GM21737 (cell line): ENCODE data around the gene MEI4.
"Not testable (repeated sequence)": the region's sequence is repeated elsewhere in the genome, so short reads cannot be mapped to it uniquely, and the experiment has no call there.

Source experiments
- ATAC-seq: cut with Tn5 transposase; IDR thresholded peaks from one replicate; pipeline ENCODE4 v1.9.1; 2021; ENCODE audit warnings: mild to moderate bottlenecking, moderate library complexity; ENCODE audit not compliant: unreplicated experiment

MEI4 gene, protein sequence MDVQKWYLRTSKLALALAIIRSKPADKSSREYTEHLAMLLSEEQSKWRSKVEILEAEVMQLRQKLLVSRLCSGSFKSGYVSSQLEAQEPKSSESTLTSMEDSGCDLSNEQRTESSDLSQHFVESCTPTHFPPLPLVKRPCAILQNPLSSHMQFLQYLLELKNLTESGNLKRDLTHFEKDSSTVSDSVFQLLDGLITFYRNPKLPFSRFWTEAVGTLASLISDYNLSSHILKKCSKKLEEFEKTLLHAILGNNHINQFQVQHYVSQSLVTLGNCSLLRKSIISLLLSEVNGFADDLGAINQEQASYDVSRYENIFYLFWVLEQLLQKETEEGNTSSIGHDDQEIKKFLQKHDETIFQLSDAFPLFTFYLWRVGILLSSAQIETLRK

DNA sequence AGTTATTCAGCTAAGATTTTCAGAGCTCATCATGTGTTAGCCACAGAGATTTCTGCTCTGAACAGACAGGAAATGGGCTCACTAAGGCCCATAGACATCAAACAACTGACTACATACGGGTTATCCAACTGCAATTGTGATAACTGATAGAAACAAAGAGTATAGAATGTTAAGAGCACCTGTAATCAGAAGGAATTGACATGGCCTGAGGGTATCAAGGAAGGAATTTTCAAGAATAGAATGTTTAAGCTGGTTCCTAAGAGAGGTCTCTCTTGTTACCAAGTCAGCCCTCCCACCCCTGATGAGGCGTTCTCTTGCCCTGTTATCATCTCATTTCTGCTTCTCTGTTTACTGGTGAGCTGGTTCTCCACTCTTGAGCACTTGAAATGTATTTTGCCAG lies at the start of gene MEI4:
Gene MEI4, plus strand, starts transcription at position 301 of the 400 bp plus-strand sequence. CDS start 37,633 bp downstream, outside the sequence.
- ATAC-seq, result no peak

DNA sequence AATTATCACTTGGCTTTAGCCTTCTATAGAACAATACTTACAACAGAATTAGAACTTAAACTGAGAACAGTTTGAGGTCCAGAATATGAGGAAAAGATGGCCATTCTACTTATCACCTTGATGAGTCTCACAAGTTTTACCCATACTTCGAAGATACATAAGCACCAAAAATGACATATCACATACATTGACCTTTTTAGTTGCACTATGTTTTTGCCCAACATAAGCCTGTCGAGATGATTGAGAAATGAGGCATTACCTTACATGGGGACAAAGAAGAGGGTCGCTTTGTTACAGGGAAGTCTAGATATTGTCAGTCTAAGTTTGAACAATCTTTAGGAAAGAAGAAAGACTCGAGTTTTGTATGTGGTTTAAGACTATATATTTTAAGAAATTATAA lies 48.4 kb upstream of the MEI4 start:
- ATAC-seq, result no peak

DNA sequence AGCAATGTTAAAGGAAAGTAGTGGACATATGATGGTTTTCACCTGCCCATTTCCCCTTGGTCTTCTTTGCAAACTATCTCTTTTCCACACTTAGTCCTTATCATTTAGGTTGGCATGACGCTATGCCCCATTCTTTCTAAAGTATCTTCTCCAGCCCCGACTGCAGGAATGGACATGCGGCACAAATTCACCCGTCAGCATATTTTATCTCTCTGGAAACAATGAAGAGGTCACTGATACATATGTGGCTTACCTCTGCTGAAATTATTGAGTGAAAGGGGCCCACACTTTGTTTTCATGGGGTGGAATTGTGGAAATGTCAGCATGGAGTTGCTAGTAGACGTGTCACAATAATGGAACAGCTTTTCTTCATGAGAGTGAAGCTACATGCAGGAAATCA lies 45.8 kb upstream of the MEI4 start:
- no peak for ATAC-seq

DNA sequence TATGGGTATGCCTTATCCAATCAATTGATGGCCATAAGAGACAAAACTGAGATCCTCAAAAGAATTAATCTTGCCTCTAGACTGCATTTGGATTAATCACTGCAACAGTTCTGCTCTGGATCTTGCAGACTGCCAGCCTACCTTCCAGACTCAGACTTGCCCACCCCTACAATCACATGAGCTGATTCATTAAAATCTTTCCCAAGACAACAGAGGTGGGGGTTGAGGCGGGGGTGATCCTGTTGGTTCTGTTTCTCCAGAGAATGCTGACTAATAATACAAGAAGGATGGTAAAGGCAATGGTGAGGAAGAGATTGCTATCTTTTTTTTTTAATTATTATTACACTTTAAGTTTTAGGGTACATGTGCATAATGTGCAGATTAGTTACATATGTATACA lies 43.7 kb upstream of the MEI4 start:
- no peak for ATAC-seq

DNA sequence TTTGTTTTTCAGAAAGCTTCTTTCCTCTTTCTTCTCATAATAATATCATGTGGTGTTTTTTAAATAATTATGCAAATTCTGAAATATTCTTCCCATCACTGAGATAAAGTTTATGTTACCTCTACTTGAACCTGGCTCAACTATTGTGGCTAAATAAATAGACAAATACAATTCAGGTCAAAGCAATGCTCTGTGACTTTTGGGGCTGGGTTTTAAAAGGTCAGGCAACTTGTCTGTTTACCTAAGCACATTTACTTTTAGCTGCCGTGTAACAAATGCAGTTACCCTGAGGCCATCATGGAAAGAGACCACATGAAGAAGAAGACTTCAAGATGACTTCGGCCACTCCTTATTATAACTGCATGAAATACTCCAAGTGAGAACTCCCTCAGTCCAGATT lies 33.7 kb upstream of the MEI4 start:
- ATAC-seq, result no peak

DNA sequence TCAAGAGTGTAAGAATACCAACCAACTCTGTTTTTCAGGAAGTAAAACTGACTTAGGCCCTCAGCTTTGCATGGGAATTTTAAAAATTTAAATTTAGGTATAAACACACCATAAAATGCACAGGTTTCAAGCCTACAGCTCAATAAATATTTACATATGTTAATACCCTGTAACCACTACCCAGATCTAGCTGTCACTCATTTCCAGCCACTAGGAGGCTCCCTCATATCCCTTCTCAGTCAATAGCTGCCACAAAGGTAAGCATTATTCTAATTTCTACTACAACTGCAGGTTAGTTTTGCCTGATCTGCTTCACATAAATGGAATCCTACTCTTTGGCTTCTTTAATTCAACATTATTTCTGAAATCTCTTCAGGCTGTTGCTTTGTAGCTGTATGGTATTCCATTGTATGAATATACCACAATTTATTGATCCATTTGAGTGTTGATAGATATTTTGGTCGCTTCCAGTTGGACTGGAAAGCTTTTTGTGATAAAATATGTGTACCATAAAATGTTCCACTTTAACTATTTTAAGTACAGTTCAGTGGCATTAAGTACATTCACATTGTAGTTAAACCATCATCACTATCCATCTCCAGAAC lies 32.5 kb upstream of the MEI4 start:
- ATAC-seq, result no peak

DNA sequence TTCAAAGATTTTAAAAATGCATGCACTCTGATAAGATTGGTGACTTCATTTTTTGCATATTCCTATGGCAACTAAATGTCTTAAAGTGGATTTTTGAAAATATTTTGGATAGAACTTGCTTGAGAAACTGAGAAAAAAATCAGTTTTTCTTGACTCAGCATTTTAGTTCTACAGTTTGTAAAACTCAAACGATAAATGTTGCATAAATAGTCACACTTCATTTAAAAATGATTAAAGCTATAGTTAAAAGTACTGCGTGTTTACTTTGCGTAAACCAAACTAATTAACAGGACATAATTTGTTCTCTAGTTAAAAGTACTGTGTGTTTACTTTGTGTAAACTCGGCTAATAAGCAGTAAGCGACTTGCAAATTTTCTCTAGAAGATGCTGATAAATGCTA lies 28.3 kb upstream of the MEI4 start:
- ATAC-seq, result no peak

DNA sequence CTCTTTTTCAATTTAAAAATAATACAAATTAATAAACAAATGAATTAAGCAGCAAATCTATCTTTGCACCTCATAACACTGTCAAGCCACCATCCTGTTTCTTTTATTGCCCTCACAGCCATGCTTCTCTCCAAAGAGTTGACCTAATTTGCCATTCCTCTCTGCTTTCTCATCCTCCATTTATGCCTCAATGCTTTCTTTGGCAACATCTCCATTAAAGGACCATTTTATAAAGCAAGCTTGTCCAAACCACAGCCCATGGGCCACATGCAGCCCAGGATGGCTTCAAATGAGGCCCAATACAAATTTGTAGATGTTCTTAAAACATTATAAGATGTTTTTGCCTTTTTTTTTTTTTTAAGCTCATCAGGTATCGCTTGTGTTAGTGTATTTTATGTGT lies 26.4 kb upstream of the MEI4 start:
- ATAC-seq, result no peak

DNA sequence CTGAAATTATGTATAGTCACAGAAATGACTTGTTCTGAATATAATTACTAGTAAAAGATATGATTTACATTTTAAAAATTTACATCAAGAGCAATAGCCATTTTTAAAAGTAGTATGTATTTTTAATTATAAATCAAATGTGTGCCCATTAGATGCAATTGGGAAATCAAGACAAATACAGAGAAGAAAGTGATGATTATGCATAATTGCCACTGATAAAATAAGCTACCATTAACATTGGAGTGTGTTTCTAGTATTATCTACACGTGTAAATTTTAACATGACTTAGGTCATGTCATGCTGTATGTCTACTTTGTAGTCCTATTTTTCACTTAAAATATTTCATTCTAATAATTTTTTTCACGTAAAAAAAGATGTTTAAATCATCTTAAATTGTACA lies 22.8 kb upstream of the MEI4 start:
- ATAC-seq, result no peak

DNA sequence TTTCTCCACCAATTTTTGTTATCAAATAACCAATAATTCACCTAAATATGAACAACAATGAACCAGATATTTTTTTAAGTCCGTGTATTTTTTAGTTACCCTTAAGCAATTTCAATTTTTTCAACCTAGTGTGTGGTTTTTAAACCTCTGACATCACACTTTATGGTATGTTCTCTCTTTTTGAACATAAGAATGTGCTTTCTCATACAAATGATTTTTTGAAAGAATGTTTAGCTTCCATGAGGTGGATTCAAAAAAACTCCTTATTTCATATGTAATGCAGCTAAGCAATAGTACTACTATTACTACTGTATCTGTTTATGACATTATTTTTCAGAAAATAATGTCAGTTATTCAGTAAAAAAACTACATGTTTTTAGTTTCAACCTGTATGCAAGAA lies 19.4 kb upstream of the MEI4 start:
- ATAC-seq, result no peak

DNA sequence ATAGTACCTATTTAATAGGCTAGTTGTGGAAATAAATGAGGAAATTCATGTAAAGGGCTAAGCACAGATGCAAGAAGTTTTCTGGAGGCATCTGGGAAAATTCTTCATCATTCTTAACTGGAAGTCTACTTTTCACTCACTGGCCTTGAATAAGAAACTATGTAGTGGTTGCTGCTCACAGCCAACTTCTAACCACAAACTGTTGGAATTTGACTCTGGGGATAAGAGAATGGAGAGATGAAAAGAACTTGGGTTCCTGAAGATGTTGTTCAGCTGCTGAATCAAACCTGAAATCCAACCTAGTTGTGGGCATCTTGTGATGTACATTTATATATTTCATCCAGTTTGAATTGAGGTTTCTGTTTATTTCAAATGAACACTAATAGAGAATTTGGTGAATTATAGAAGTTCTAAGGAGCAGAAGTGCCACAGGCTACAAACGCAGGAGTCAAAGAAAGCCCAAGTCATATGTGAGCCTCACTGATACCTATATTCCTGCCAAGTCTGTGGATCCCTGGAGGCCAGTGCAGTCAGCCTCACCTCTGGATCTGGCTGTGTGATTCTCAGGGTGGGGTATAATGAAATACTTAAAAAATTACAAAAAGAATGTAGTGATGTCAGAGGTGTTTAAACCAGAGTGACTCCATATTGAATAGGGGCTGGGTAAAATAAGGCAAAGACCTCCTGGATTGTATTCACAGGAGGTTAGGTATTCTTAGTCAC lies 18.7 kb upstream of the MEI4 start:
- no peak for ATAC-seq

DNA sequence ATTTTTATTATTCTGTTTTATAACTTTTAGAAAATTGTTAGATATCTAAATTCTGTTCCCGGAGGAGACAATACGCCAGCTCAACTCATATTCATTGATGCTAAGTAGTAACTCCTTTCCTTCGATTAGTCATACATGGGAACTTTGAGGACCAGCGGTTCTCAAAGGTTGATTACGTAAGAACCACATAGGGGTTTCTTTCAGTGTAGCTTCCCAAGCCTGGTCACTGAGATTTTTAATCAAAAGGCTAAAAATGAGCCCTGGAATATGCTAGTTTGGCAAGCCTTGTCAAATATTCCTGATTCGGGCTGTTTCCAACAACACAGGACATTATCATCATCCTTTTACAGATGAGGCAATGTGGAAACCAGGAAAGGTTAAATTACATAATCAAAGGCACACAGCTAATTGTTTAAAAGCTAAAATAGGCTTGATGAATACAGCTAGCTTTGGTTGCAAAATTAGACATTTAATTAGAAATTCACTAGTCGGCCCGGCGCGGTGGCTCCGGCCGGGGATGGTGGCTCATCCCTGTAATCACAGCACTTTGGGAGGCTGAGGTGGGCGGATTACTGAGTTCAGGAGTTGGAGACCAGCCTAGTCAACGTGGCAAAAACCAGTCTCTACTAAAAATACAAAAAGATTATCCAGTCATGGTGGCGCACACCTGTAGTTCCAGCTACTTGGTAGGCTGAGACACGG lies 14.6 kb upstream of the MEI4 start:
- no peak for ATAC-seq

DNA sequence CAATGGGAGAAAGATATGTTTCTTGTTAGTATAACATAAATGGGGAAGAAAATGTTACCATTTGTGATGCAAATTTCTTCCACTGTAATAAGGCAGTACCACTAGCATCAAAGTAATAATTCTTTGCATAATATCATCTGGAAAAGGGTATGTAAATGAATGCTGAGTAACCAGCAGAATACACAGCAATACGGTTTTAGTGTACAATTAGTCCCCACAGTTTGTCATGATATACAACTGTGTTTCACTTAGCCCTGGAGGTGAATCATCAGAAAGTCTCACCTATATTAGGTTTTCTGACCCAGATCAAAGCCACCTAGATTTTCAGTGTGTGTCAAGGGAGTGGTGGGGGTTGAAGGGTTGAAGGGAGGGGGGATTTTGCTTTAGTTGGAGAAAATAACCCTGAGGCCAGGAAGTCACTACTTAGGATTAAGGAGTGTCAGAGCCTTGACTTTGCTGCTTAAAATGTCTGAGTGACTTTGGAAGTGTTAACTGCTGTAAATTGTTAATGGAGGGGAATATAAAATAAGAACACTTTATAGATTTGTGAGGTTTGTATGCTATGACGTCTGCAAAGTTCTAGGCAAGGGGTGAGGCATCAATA lies 8.6 kb upstream of the MEI4 start:
- no peak for ATAC-seq

DNA sequence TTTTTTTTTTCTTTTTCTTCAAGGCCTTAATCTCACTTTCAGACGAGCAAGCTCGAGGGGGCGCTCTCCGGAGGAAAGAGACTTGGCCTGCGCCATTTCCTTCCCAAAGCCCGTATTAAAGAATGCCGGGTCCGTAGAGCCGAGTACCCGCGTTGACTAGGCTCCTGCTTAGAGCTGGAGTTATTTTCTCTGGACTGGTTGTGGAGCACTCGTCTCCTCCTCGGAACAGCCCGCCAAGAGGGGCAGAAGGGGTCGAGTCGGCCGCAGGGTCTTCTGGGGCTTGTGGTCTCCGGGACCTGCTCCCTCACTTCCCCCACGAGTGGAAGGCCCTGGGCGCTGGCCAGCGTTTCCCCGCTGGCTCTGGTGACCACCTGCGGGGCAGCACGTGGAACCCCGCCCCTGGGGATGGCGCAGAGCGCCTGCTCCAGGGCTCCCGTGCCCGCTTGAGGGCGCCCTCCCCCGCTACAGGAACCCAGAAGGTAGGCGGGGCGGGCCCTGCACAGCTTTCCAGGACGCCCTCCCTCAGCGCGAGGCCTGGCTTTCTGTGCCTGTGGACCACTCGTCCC lies 2.7 kb upstream of the MEI4 start:
- no peak for ATAC-seq

DNA sequence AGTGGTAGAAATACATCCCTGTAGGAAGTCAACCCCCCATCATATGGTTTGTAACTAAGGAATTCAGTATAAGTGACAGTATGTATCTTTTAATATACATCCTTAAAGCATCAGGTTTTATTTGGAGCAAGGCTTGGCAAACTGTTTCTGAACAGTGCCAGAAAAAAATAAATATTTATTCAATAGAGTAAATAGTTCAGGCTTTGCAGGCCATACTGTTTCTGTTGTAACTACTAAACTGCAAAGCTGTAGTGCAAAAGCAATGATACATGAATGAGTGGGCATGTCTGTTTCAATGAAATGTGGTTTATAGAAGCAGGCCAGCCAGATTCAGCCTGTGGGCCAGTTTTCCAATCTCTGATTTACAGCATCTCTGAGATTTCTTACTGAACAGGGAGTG lies 977 bp downstream of the MEI4 start:
- ATAC-seq, result no peak

DNA sequence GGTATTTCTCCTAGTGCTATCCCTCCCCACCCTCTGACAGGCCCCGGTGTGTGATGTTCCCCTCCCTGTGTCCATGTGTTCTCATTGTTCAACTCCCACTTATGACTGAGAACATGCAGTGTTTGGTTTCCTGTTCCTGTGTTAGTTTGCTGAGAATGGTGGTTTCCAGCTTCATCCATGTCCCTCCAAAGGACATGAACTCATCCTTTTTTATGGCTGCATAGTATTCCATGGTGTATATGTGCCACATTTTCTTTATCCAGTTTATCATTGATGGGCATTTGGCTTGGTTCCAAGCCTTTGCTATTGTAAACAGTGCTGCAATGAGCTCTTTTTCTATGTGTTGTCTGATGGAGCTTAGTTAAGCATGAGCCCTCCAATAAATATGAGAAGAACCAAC lies 2.2 kb downstream of the MEI4 start:
- ATAC-seq, result not testable (repeated sequence)

DNA sequence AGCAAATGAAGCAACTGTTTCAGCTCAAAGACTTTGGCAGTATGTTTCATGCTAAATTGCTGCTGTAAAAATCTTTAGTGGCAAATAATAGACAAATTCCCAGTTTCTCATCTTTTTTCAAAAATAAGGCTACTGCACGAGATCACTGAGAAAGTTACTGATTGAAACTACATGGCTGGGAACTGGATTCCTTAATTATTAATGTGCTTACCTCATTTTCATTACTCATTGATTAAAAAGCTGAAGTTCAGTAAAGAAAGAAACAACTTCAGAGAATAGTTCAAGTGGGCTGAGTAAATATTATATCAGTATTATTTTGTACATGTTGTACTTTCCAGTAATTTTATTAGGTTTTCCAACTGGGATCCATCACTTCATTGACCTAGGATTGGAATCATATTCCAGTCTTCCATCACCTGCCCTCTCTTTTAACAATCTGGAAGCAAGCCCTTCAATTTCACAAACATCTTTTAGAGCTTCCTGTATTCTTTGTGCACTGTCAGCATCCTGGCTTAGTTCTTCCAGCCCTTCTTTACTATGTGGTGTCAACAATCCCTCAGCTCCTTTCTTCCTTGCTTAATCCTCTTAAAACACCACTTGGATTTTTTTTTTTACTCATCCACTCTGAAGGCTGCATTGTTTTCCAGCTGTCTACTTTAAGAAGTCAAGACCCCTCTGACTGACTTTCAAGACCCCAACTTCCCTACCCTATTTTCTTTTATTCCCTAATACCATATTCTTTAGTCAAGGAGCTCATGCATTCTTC lies 4.3 kb downstream of the MEI4 start:
- no peak for ATAC-seq

DNA sequence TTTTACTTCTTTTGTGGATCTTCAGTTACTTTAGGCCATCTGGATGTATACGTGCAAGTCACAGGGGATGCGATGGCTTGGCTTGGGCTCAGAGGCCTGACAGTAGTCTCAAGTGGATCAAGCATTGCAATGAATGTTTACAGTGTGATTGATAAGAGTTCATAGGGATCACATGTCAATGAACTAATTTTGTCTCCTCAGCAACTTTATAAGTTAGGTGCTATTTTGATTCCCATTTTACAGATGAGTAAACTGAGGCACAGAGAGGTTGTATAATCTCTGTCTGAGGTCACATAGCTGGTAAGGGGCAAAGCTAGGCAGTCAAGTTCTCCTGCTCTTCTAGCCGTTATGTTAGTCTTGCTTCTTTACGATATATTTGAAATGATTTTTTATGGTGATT lies 13.5 kb downstream of the MEI4 start:
- no peak for ATAC-seq

DNA sequence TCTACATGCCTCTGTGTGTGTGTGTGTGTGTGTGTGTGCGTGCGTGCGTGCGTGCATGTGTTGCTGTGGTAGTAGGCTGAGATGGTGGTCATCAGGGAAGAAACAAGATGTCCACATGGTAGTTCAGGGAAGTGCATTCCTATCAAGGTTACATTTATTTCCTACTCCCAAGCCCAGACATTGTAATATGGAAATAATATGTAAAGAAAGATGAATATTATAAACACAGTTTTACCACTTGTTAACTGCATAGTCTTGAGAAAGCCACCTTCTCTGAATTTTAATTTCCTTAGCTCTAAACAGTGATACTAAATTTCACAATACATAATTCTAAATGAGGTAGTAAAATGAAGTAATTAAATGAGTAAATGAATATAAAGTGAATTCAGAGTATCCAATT lies 14.0 kb downstream of the MEI4 start:
- no peak for ATAC-seq

DNA sequence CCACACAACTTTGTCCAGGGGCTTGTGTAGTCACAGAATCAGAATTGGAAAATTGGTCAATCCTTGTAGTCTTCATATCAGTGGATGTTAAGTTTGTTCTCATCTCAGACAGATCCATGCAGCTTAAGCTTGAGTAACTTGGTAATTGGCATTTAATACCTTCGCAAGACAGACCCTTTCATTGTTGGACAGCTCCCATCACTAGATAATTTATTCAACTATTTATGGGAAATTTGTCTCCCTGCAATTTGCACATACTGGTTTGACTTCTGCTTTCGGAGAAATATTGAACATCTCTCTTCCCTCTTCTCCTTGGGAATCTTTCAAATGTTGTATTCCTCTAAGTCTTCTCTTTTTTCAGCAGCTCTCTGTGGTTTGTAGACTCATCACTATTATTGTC lies 17.1 kb downstream of the MEI4 start:
- ATAC-seq, result no peak
